ENCODE data around the gene ITSN1. TPM values are rescaled to one million over a fixed set of nuclear protein-coding genes. Genes with fewer than 3 reads are reported as not detected.

The ITSN1 gene
- total and polyA plus RNA-seq, 2 experiments from 2014 or later: 77.9 to 95.7 TPM

- TF ChIP-seq ZNF462 (CRISPR knock-in tag; IDR thresholded peaks at IDR 0.05): no peak
Observed at GRCh38 chr21:33755354-33755753, 113.1 kb downstream of the ITSN1 start (continued).

GRCh38 chr21:33760641-33761440, 118.5 kb downstream of the ITSN1 start:
- H4K20me1 ChIP-seq (replicated peaks; ENCODE audit: insufficient read depth): 0 out of 2 replicates have a peak, but pooled peaks cover 12% of the 10 kb centered on the region
- no peak overlapping the region for H2AFZ ChIP-seq
- no peak overlapping the region for H3K4me3 ChIP-seq
- H3K4me3 Mint-ChIP-seq: no peak overlapping the region
- peaks cover 16% of the 10 kb centered on the region for H3K4me1 Mint-ChIP-seq
- ATAC-seq (no peak; the same call in 2 of the 3 replicates), DNase-seq (ENCODE audit: low spot score) (no peak)
- peak overlapping the region; percentile 4 for H3K27ac ChIP-seq (ENCODE audit: low read depth)
- H3K27ac Mint-ChIP-seq: peak overlapping the region; percentile 75
- H3K36me3 ChIP-seq (ENCODE audit: insufficient read depth): no peaks in the 10 kb centered on the region
- H3K4me2 ChIP-seq: peak overlapping the region; percentile 13; the same call in 1 of the 2 replicates
- H3F3A ChIP-seq (replicated peaks; ENCODE audit: low read depth): no peaks in the 10 kb centered on the region
- no peaks in the 10 kb centered on the region for H3K79me2 ChIP-seq (replicated peaks; ENCODE audit: insufficient read depth)
- no peaks in the 10 kb centered on the region for H3K9me3 Mint-ChIP-seq
- H3K27me3 Mint-ChIP-seq (ENCODE audit: insufficient read depth, low read depth, poor library complexity): peaks cover 6% of the 10 kb centered on the region
- H3K36me3 Mint-ChIP-seq (ENCODE audit: low read depth): peaks cover 10% of the 10 kb centered on the region; the same call in 2 of the 3 replicates
- H3K27me3 ChIP-seq (ENCODE audit: insufficient read depth): no peaks in the 10 kb centered on the region
- H3K9me2 ChIP-seq (ENCODE audit: insufficient read depth): no peaks in the 10 kb centered on the region; the same call in none of the 2 replicates
- H3K4me1 ChIP-seq (ENCODE audit: insufficient read depth): peaks cover 13% of the 10 kb centered on the region
- TF ChIP-seq ZNF331 (CRISPR knock-in tag; IDR thresholded peaks at IDR 0.05; ENCODE audit: low read depth) (no peak), NANOG (IDR thresholded peaks at IDR 0.05; ENCODE audit: borderline replicate concordance) (no peak), CREB1 (CRISPR knock-in tag; IDR thresholded peaks at IDR 0.05; ENCODE audit: low read depth) (no peak), STAT1 (IDR thresholded peaks at IDR 0.05; ENCODE audit: unreplicated experiment) (no peak), POLR2AphosphoS5 (IDR thresholded peaks at IDR 0.05; ENCODE audit: low read depth) (no peak), JUNB (IDR thresholded peaks at IDR 0.05; ENCODE audit: unreplicated experiment) (no peak), REST (IDR thresholded peaks at IDR 0.05; ENCODE audit: unreplicated experiment) (no peak), EZH2phosphoT487 (IDR thresholded peaks at IDR 0.05; ENCODE audit: unreplicated experiment) (no peak)
